K562 (cell line): ENCODE measurements around the gene SPAG9. TPM values are rescaled to one million over a fixed set of nuclear protein-coding genes. Genes with fewer than 3 reads are reported as not detected.
A peak's percentile ranks its signal among the peaks of the same experiment; 100 is the strongest.

Experiments used
- ATAC-seq: fragments of 200-7000 bp; cut with Tn5 transposase; 3 replicates; pipeline ENCODE4 v1.9.1; 2020; ENCODE audit warnings: moderate library complexity
- BruUV-seq: library from RNA; stranded (reverse); fragments of 400-500 nt; replicated peaks from 2 replicates; lab custom pipeline; 2021; lab: Mats Ljungman, UMichigan
- CTCF ChIA-PET: fragments of 300-600 bp; formaldehyde crosslinking; extraction: SDS; loops from one replicate; lab custom pipeline; 2021; ENCODE audit warnings: low intra/inter-chr PET ratio; lab: Yijun Ruan, JAX
- POLR2A ChIA-PET: fragments of 300-600, 350-650 bp; sonication (Branson Sonifier 250); formaldehyde crosslinking; extraction: SDS; loops from one replicate; lab custom pipeline; 2021; ENCODE audit warnings: antibody characterized with exemption, inconsistent platforms; lab: Yijun Ruan, JAX
- DNase-seq, 4 experiments: peaks; one replicate each; pipeline versions ENCODE4 v3.0.0 to v3.0.0-alpha.2; 2011 to 2018; ENCODE audit warnings: low spot score in 3 of 4, mixed read lengths in 3 of 4; ENCODE audit errors: extremely low read depth in 1 of 4
- FAIRE-seq: peaks from 2 replicates; lab custom pipeline; 2011; peaks lifted over from hg19 to GRCh38; lab: Jason Lieb, UNC
- H2AFZ ChIP-seq: 2 replicates; pipeline ENCODE4 v1.6.0; 2011; ENCODE audit warnings: low read depth, low read length, control low read depth, inconsistent platforms
- H3K27ac ChIP-seq: fragments of 200-600 bp; 3 replicates; pipeline ENCODE4 v1.8.0; 2011; ENCODE audit warnings: low read depth, mild to moderate bottlenecking, control low read depth, inconsistent platforms, low read length, moderate library complexity, mixed read lengths; ENCODE audit errors: extremely low read depth
- H3K27me3 ChIP-seq, 2 experiments: fragments of 300-600 bp in 1 of 2; 2 replicates in 1 of 2; 3 replicates in 1 of 2; pipeline versions ENCODE4 v1.6.0 to v1.8.0; 2011; ENCODE audit warnings: inconsistent platforms in 2 of 2, low read length in 2 of 2, mild to moderate bottlenecking in 1 of 2, mixed read lengths in 1 of 2, moderate library complexity in 1 of 2; ENCODE audit not compliant: control insufficient read depth in 2 of 2, insufficient read depth in 2 of 2
- H3K36me3 ChIP-seq: fragments of 300-600 bp; 3 replicates; pipeline ENCODE4 v1.8.0; 2011; ENCODE audit warnings: mild to moderate bottlenecking, low read length, inconsistent platforms; ENCODE audit not compliant: control insufficient read depth, insufficient read depth
- H3K4me1 ChIP-seq, 2 experiments: fragments of 200-600 bp in 1 of 2; replicated peaks in 1 of 2; 2 replicates in 1 of 2; 3 replicates in 1 of 2; pipeline versions ENCODE4 v1.5.1 to v1.8.0; 2011; ENCODE audit warnings: inconsistent platforms in 2 of 2, low read length in 2 of 2, mild to moderate bottlenecking in 1 of 2, mixed read lengths in 1 of 2, moderate library complexity in 1 of 2; ENCODE audit not compliant: control insufficient read depth in 2 of 2, insufficient read depth in 2 of 2
- H3K4me2 ChIP-seq: 2 replicates; pipeline ENCODE4 v1.6.1; 2011; ENCODE audit warnings: low read length, control low read depth, inconsistent platforms, mixed read lengths; ENCODE audit not compliant: insufficient read depth
- H3K4me3 ChIP-seq: fragments of 200-600 bp; sonication (generic), shearing (Covaris generic); 2 replicates; pipeline ENCODE4 v1.5.1; 2016; ENCODE audit warnings: control low read depth, inconsistent platforms
- H3K79me2 ChIP-seq: fragments of 200-600 bp; 3 replicates; pipeline ENCODE4 v1.8.0; 2011; ENCODE audit warnings: low read length, inconsistent platforms; ENCODE audit not compliant: control insufficient read depth, insufficient read depth
- H3K9ac ChIP-seq, 2 experiments: 2 replicates each; pipeline versions ENCODE4 v1.6.0 to v1.6.1; 2011; ENCODE audit warnings: low read depth in 2 of 2, low read length in 2 of 2, control low read depth in 1 of 2, inconsistent platforms in 1 of 2, mild to moderate bottlenecking in 1 of 2, mixed read lengths in 1 of 2; ENCODE audit not compliant: insufficient read depth in 1 of 2
- H3K9me1 ChIP-seq: one replicate; pipeline ENCODE4 v1.6.0; 2011; ENCODE audit warnings: inconsistent platforms, mild to moderate bottlenecking, low read length, moderate library complexity; ENCODE audit not compliant: control insufficient read depth, insufficient read depth
- H3K9me3 ChIP-seq: replicated peaks from 2 replicates; pipeline ENCODE4 v1.5.1; 2011; ENCODE audit warnings: low read depth, low read length, inconsistent platforms; ENCODE audit not compliant: control insufficient read depth, insufficient read depth
- H4K20me1 ChIP-seq: replicated peaks from 2 replicates; pipeline ENCODE4 v1.6.1; 2011; ENCODE audit warnings: low read length, inconsistent platforms, mixed read lengths; ENCODE audit not compliant: control insufficient read depth, insufficient read depth
- BCOR ChIP-seq: fragments of 450-650 bp; IDR thresholded peaks from 2 replicates; pipeline ENCODE4 v1.6.1; 2016
- KDM4B ChIP-seq, 2 experiments: fragments of 450-650 bp in 1 of 2; sonication (generic) in 1 of 2; IDR thresholded peaks; 2 replicates each; pipeline ENCODE4 v1.6.1; 2016 to 2017; ENCODE audit warnings: borderline replicate concordance in 2 of 2, antibody characterized with exemption in 1 of 2, low read depth in 1 of 2, mild to moderate bottlenecking in 1 of 2
- MAFF ChIP-seq: IDR thresholded peaks from 2 replicates; pipeline ENCODE4 v1.6.1; 2012; ENCODE audit warnings: low read length, improper control_type of control experiment
- RBM25 ChIP-seq: fragments of 200-400 bp; formaldehyde crosslinking; IDR thresholded peaks from 2 replicates; pipeline ENCODE4 v1.6.1; 2018; ENCODE audit warnings: low read length, low read depth, moderate library complexity; ENCODE audit not compliant: severe bottlenecking
- ZFP36 ChIP-seq: fragments of 150-350 bp; IDR thresholded peaks from 2 replicates; pipeline ENCODE4 v1.6.1; 2018; ENCODE audit warnings: low read length, low read depth; ENCODE audit not compliant: partially characterized antibody
- ZNF695 ChIP-seq: fragments of 450-650 bp; formaldehyde crosslinking; IDR thresholded peaks from 2 replicates; pipeline ENCODE4 v1.4.0; 2020; ENCODE audit warnings: mild to moderate bottlenecking, moderate library complexity
- WGBS: fragments of 100-300 bp; shearing (Covaris generic); methylation state at CpG from one replicate; pipeline ENCODE4 v1.1.6; 2016; ENCODE audit warnings: low coverage, mixed read lengths; ENCODE audit not compliant: insufficient coverage; ENCODE audit errors: missing lambda C conversion rate; 5-methylcytosine and 5-hydroxymethylcytosine counted together
- in situ Hi-C: fragments of 300-500 bp; cut with MboI; formaldehyde crosslinking; loops from 4 replicates; pipeline ENCODE4 v1.15.0; 2018; ENCODE audit warnings: inconsistent platforms, mixed read lengths
- intact Hi-C: fragments of 100-400 bp; cut with micrococcal nuclease; formaldehyde crosslinking; loops from 2 replicates; pipeline ENCODE4 v1.14.2; 2022
- polyA plus RNA-seq, 8 experiments: library from polyadenylated mRNA; depleted of rRNA in 4 of 8; stranded (reverse) in 5 of 8; unstranded in 3 of 8; fragments of >200 nt; fragmentation: Nextera tagmentation in 2 of 8; fragmentation: Illumina TruSeq in 1 of 8; extraction: Ambion mirVana in 2 of 8; extraction: Trizol in 1 of 8; gene quantifications; 2 replicates each; pipeline versions ENCODE4 v1.2.1 to v1.2.3, GENCODE V29; 2011 to 2014; ENCODE audit warnings: inconsistent platforms in 1 of 8, missing spikeins in 1 of 8
- total RNA-seq, 7 experiments: library from RNA; depleted of rRNA in 6 of 7; stranded (reverse); fragments of >200 nt in 6 of 7; fragmentation: Illumina TruSeq in 2 of 7; extraction: Trizol in 2 of 7; gene quantifications; 2 replicates each; pipeline versions ENCODE4 v1.2.1 to v1.2.3, GENCODE V29; 2011 to 2021; ENCODE audit warnings: low replicate concordance in 1 of 7

SPAG9 gene
- total and polyA plus RNA-seq, 9 of the 15 experiments (the other 6 are each of a cell fraction or from before 2014, with no cell fraction given), result 12.2 to 99.2 (median 58.2) TPM

DNA sequence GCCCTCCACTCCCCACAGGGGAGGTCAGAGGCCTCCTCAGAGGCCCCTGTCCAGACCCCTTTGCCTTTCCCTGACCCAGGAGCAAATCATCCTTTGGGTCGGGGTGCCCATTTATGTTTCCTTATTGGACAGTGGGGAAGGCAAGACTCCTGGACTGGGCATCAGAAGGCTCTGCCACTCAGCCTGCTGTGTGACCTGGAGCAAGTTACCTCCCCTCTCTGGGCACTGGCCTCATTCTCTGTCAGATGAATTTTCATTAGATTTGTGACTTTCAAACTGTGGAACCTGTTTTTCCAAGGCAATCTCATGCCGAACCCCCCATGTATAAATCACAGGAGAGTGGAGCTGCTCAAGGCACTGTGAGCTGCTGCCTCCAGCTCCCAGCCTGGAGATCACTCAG, 207.5 kb downstream of the SPAG9 start:
- DNase-seq, result no peak
- Histone ChIP-seq H3K27me3 (no peaks in the 10 kb centered on the region), H4K20me1 (no peaks in the 10 kb centered on the region), H3K27ac (no peak overlapping the region), H3K36me3 (no peaks in the 10 kb centered on the region), H3K9ac (no peak overlapping the region), H2AFZ (no peak overlapping the region), H3K4me2 (no peak overlapping the region), H3K4me3 (no peak overlapping the region), H3K4me1 (peaks cover 0 to 17% of the 10 kb centered on the region in 2 experiments; a peak in 2 of 5 replicates), H3K79me2 (no peaks in the 10 kb centered on the region), H3K9me1 (no peaks in the 10 kb centered on the region)
- FAIRE-seq, result no peak
- CTCF ChIA-PET, result no interaction called here
- 25% methylated on average over 2 of the region's 2 CpGs for whole genome bisulfite sequencing
- ATAC-seq, result no peak
- no TSS peak for BruUV-seq
- TF ChIP-seq RBM25 (peak; percentile 29), BCOR (peak; percentile 56; the same call in 1 of the 2 replicates), ZFP36 (peak; percentile 48), MAFF (no peak), ZNF695 (CRISPR knock-in tag) (no peak), KDM4B (IDR thresholded peaks at IDR 0.05; ENCODE audit: borderline replicate concordance in 2 of 2, low read depth in 1 of 2) (no peak)
- TF ChIP-seq, all 486 proteins: peak for 3
- H3K9me3 ChIP-seq, result no peaks in the 10 kb centered on the region
- intact Hi-C loops (no loop called here), in situ Hi-C loops (no loop called here)
- POLR2A ChIA-PET, result no interaction called here

Other genes starting within 250 kb of the SPAG9 start
- 478 and 508 TPM in 2 replicates for gene NME1, start 32.7 kb upstream of the SPAG9 start, total RNA-seq (2014; rRNA removed)
- gene NME1, start 32.7 kb upstream of the SPAG9 start, total RNA-seq (2014; rRNA removed; fragmentation: Illumina TruSeq; extraction: Trizol), result 502 and 525 TPM in 2 replicates
- 436 and 449 TPM in 2 replicates for gene NME1, start 32.7 kb upstream of the SPAG9 start, total RNA-seq (2015; rRNA removed; fragmentation: Illumina TruSeq; extraction: Trizol)
- gene NME1, start 32.7 kb upstream of the SPAG9 start, total RNA-seq (2021), result 479 and 509 TPM in 2 replicates
- gene NME1, start 32.7 kb upstream of the SPAG9 start, polyA plus RNA-seq (2011; rRNA removed), result 571 and 796 TPM in 2 replicates
- 598 and 604 TPM in 2 replicates for gene NME1, start 32.7 kb upstream of the SPAG9 start, polyA plus RNA-seq (2014; fragmentation: Illumina TruSeq; extraction: Trizol)
- 1,000 to 10,000 TPM; 1,450 to 1,588 TPM for gene NME1, start 32.7 kb upstream of the SPAG9 start, polyA plus RNA-seq (2014; fragmentation: Nextera tagmentation; extraction: Ambion mirVana)
- 670 and 766 TPM in 2 replicates for gene NME1, start 32.7 kb upstream of the SPAG9 start, polyA plus RNA-seq (2014; rRNA removed)
- gene NME2, start 45.5 kb upstream of the SPAG9 start, total RNA-seq (2014; rRNA removed), result 1,010 and 1,072 TPM in 2 replicates
- gene NME2, start 45.5 kb upstream of the SPAG9 start, total RNA-seq (2014; rRNA removed; fragmentation: Illumina TruSeq; extraction: Trizol), result 763 and 827 TPM in 2 replicates
- gene NME2, start 45.5 kb upstream of the SPAG9 start, total RNA-seq (2015; rRNA removed; fragmentation: Illumina TruSeq; extraction: Trizol), result 783 and 790 TPM in 2 replicates
- 1,055 and 1,182 TPM in 2 replicates for gene NME2, start 45.5 kb upstream of the SPAG9 start, total RNA-seq (2021)
- gene NME2, start 45.5 kb upstream of the SPAG9 start, polyA plus RNA-seq (2011; rRNA removed), result 1,026 and 1,088 TPM in 2 replicates
- gene NME2, start 45.5 kb upstream of the SPAG9 start, polyA plus RNA-seq (2014; fragmentation: Illumina TruSeq; extraction: Trizol), result 723 and 886 TPM in 2 replicates
- 100 to 1,000 TPM; 684 to 924 TPM for gene NME2, start 45.5 kb upstream of the SPAG9 start, polyA plus RNA-seq (2014; fragmentation: Nextera tagmentation; extraction: Ambion mirVana)
- gene NME2, start 45.5 kb upstream of the SPAG9 start, polyA plus RNA-seq (2014; rRNA removed), result 1,202 and 1,445 TPM in 2 replicates
- 9.5 and 11.0 TPM in 2 replicates for gene MBTD1, start 139.2 kb upstream of the SPAG9 start, total RNA-seq (2014; rRNA removed)
- gene MBTD1, start 139.2 kb upstream of the SPAG9 start, total RNA-seq (2014; rRNA removed; fragmentation: Illumina TruSeq; extraction: Trizol), result 16.4 and 18.8 TPM in 2 replicates
- gene MBTD1, start 139.2 kb upstream of the SPAG9 start, total RNA-seq (2015; rRNA removed; fragmentation: Illumina TruSeq; extraction: Trizol), result 11.7 and 12.4 TPM in 2 replicates
- gene MBTD1, start 139.2 kb upstream of the SPAG9 start, total RNA-seq (2021), result 16.0 and 16.8 TPM in 2 replicates
- 19.2 and 26.3 TPM in 2 replicates for gene MBTD1, start 139.2 kb upstream of the SPAG9 start, polyA plus RNA-seq (2011; rRNA removed)
- gene MBTD1, start 139.2 kb upstream of the SPAG9 start, polyA plus RNA-seq (2014; fragmentation: Illumina TruSeq; extraction: Trizol), result 16.3 and 17.0 TPM in 2 replicates
- 1 to 10 TPM; 2.1 to 2.8 TPM for gene MBTD1, start 139.2 kb upstream of the SPAG9 start, polyA plus RNA-seq (2014; fragmentation: Nextera tagmentation; extraction: Ambion mirVana)
- gene MBTD1, start 139.2 kb upstream of the SPAG9 start, polyA plus RNA-seq (2014; rRNA removed), result 13.3 and 15.6 TPM in 2 replicates
- gene UTP18, start 139.7 kb upstream of the SPAG9 start, total RNA-seq (2014; rRNA removed), result 66.7 and 72.3 TPM in 2 replicates
- 99.2 and 108 TPM in 2 replicates for gene UTP18, start 139.7 kb upstream of the SPAG9 start, total RNA-seq (2014; rRNA removed; fragmentation: Illumina TruSeq; extraction: Trizol)
- gene UTP18, start 139.7 kb upstream of the SPAG9 start, total RNA-seq (2015; rRNA removed; fragmentation: Illumina TruSeq; extraction: Trizol), result 84.1 and 84.4 TPM in 2 replicates
- gene UTP18, start 139.7 kb upstream of the SPAG9 start, total RNA-seq (2021), result 72.0 and 79.8 TPM in 2 replicates
- 48.8 and 72.9 TPM in 2 replicates for gene UTP18, start 139.7 kb upstream of the SPAG9 start, polyA plus RNA-seq (2011; rRNA removed)
- 57.5 and 63.1 TPM in 2 replicates for gene UTP18, start 139.7 kb upstream of the SPAG9 start, polyA plus RNA-seq (2014; fragmentation: Illumina TruSeq; extraction: Trizol)
- 10 to 100 TPM; 31.1 to 31.4 TPM for gene UTP18, start 139.7 kb upstream of the SPAG9 start, polyA plus RNA-seq (2014; fragmentation: Nextera tagmentation; extraction: Ambion mirVana)
- 65.0 and 65.7 TPM in 2 replicates for gene UTP18, start 139.7 kb upstream of the SPAG9 start, polyA plus RNA-seq (2014; rRNA removed)